SK-N-MC (cell line): ENCODE results near the gene PCK2.

ENCODE experiments used
- EZH2 ChIP-seq: fragments of 200-600 bp; sonication (generic); IDR thresholded peaks from one replicate; pipeline ENCODE4 v1.6.1; 2017; ENCODE audit warnings: antibody characterized with exemption
- POLR2AphosphoS5 ChIP-seq: IDR thresholded peaks from 2 replicates; pipeline ENCODE4 v1.6.1; 2012; ENCODE audit warnings: mild to moderate bottlenecking, low read depth, low read length, borderline replicate concordance

DNA sequence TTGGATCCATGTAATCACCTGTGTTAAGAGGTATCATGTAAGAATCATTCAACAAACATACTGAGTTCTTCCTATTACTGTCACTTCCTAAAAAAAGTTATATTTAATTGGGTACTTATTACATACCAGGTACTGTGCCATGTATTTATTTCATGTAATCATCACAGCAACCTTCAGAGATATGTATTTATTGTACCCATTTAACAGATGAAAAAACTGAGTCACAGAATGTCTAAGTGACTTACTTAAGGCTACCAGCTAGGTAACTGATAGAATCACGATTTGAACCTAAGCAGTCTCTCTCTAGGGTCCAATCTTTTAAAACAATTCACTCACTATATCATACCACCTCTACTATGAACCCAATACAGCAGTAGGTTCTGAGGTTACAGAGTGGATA is 50.3 kb downstream of the PCK2 start:
- TF ChIP-seq POLR2AphosphoS5 (no peak), EZH2 (no peak)
